Measurements from ENCODE around the gene PVALEF.

GRCh38 chr17:81184555-81184954 lies 19.2 kb downstream of the PVALEF start:
- TF ChIP-seq CTCF (IDR thresholded peaks at IDR 0.05) (no peak), POLR2A (IDR thresholded peaks at IDR 0.05) (no peak), EP300 (IDR thresholded peaks at IDR 0.05) (no peak)
